ENCODE results near the gene NKD2.

- TF ChIP-seq POLR2AphosphoS5 (IDR thresholded peaks at IDR 0.05) (no peak), CTCF (IDR thresholded peaks at IDR 0.05) (no peak), POLR2A (IDR thresholded peaks at IDR 0.05) (no peak)
These were observed 736 bp upstream of the NKD2 start for GRCh38 chr5:1007681-1008450.
